NCI-H345 (cell line): Measurements from ENCODE around the gene WRNIP1.

Experiments
- DNase-seq: peaks from one replicate; lab custom pipeline; 2025; lab: John Stamatoyannopoulos, UW

Gene WRNIP1

DNA sequence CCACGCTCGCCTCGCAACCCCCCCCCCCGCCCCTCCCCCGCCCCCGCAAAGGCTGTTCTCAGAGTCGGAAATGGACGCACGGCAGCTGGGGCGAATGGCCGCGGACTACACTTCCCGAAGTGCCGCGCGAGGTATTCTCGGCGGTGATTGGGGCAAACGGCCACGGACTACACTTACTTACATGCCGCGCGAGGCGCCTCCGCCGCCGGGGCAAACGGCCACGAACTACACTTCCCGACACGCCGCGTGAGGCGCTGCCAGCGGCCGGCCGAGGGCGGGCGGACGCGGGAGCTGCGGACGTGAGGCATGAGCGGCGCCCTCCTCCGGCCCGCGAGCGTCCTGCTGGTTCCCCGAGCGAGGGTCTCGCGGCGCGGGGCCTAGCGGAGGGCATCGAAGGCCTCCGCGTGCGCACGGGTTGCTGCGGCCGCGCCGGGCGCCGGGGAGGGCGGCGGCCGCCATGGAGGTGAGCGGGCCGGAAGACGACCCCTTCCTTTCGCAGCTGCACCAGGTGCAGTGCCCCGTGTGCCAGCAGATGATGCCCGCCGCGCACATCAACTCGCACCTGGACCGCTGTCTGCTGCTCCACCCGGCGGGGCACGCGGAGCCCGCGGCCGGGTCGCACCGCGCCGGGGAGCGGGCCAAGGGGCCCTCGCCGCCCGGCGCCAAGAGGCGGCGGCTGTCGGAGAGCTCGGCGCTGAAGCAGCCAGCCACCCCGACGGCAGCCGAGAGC lies at the start of gene WRNIP1:
Gene WRNIP1, plus strand, starts transcription at position 228 of the 730 bp plus-strand sequence. Its CDS starts 230 bp downstream, at position 458.
- peak; percentile 84 for DNase-seq

DNA sequence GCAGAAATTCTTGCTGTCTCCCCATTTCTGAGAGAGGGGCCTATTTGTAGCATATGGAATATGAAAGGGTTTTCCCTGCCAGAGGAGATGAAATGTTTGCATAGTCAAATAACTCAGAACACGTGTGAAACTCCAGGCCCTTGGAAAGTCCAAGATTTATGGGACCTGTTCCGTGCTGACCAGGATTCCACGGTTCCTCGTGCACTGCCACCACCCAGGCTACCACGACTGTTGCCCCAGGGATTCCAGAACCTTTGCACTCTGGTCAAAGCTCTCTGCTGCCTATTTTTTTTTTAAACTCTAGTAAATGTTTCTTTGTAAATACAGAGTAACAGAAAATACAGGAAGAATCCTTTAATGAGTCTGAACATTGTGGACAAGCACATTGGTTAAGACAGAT lies 49.5 kb upstream of the WRNIP1 start:
- no peak for DNase-seq

DNA sequence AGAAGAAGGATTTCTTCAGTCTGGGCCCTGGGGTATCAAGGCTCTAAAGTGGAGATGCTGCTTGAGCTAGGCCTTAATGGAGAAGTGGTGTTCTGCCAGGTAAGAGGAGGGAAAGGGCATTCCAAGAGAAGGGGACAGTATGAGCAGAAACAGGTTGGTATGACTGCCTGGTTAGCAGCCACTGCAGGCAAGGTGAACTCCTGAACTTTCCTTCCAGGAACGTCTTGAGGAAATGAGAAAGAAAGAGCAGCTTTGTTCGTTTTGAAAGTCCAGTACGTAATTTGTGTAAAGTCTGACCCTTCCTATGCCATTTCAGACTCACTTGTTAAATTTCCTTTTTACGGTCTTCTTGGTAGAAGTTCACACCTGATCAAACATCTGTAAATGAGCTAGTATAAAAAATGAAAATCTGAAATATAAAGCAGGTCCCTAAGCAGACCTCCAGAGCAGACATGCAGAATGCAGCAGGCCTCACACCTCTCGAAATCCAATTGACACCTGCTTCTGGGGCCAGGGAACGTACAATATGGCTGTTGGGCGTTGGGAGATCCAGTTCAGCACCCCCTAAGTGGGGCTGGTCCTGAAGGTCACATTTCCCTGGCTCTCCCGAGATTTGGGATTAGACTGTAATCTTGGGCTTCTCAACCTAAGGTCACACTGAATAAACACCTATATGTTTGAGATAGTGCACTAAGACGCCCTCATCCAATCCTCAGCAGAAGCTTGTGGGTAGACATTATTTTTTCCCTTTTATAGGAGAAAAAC lies 48.1 kb upstream of the WRNIP1 start:
- no peak for DNase-seq

DNA sequence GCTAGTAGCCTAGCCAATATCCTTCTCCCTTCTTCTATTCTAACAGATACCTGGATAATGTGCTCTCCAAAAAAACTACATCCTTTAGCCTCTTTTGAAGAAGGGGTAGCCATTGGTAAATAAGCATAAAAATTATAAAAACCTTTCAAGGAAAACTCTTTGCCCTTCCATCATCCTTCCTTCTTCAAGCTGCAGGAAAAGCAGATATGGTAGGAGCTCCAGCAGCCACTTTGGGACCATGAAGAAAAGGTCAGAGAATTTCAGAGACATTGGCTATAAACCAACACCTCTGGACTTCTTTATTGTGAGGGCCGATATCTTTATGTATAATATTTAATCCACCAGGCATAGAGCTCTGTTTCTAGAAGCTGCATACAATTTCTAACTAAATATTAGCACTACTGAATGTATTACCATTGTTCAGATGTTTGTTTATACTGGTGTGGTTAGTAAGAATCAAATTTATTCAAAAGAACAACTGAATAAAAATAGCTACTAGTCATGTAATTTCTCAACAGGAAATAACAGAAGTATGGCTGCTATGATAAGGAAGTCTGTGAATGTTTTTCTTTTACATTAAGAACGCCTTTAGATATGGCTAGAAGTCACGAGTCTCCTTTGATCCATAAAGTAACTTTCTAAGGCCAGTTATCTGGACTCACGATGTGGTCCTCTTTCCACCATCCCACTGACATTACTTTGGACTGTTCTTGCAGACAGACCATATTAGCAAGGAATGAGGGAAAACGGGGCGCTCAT lies 46.7 kb upstream of the WRNIP1 start:
- no peak for DNase-seq

DNA sequence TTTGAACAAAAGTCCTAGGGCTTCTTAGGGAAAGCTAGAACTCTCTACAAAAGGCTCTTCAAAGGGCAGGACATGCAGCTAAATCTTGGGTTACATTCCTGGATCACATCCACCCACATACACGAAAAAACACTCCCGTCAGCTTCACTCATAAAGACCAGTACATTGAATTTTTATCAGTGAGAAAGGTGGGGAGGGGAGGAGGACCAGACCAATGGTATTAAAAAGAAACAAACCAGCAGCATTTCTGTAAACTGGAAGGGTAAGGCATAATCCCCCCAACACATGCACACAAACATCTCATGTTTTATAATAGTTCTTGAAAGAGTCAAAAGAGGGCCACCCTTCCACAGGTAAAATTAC lies 46.1 kb upstream of the WRNIP1 start:
- DNase-seq = no peak

DNA sequence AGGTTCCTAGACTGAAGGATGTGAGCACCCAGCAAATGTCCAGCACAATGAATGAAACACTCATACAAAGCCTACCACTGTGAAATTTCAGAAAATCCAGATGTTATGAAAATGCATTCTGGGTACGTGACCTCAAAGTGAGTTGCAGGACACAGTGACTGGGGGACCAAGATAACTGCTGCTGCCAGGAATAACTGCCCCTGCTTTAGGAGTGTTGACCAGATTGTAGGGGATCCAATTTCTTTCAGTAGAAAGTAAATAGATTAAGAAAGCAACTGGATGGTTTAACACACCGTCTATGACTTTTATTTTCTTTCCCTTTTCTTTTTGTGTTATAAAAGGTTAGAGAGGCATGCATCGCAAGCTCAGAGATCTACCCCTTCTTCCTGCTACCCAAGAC lies 44.0 kb upstream of the WRNIP1 start:
- DNase-seq = no peak

DNA sequence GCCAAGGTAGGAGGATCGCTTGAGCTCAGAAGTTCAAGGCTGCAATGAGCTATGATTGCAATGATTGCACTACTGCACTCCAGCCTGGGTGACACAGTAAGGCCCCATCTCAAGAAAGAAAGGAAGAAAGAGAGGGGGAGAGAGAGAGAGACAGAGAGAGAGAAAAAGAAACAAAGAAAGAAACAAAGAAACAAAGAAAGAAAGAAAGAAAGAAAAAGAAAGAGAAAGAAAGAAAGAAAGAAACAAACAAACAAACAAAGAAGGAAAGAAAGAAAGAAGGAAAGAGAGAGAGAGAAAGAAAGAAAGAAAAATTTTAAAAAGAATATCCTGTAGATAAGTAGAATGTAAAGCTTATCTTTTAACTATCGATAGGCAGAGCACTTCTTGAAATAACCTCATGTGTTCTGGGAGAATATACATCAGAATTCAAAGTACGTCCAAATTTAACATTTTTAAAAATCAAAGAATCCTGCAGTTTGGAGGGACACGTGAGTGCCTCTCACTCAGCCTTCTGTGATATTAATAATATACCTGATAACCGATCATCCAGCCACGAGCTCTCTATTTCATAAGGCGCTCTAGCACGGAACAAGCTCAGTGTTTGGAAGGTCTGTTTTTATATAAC lies 39.7 kb upstream of the WRNIP1 start:
- DNase-seq = no peak

DNA sequence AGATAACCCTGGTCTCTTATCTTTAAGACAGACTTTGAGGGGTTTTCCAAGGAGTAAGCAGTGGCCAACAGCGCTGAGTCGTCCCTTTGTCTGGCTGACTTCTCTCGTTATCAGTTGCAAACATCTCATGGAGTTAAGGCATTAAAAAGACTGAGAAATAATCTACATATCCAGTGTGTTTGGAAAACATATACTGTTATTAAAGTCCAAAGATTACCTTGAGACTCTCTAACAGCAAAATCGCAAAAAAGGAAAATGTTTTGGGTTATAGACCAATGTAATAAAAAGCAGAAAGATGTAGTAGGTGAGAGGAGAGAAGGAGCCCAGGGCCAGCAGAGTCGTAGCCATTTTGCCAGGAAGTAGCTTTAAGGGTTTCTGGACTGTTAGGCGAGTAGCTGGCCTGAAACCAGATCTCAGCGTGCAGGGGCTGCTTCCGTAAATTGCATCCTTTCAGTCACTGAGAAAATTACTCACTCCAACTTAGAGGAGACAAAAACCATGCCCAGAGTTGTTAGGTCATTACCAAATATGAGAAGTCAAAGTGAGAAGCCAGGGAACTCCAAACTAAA lies 39.1 kb upstream of the WRNIP1 start:
- DNase-seq = no peak

DNA sequence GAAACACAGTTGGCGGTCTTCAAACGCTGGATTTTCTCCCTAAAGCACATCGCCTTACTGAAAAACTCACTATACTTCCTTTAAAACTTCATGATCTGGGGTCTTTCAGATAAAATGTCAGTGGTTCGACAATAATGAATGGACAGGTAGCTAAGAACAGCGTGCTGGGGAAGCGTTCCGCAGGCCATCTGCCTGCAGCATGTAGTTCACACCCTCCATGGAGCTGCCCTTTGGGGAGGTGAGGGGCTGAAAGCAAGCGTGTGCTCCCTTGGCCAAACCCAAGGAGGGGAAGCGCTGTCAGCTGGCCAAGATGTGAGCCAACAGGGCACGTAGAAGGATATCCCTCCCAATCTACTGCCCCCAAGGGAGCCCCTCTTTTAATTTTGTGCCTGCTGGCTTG lies 35.3 kb upstream of the WRNIP1 start:
- DNase-seq = no peak

DNA sequence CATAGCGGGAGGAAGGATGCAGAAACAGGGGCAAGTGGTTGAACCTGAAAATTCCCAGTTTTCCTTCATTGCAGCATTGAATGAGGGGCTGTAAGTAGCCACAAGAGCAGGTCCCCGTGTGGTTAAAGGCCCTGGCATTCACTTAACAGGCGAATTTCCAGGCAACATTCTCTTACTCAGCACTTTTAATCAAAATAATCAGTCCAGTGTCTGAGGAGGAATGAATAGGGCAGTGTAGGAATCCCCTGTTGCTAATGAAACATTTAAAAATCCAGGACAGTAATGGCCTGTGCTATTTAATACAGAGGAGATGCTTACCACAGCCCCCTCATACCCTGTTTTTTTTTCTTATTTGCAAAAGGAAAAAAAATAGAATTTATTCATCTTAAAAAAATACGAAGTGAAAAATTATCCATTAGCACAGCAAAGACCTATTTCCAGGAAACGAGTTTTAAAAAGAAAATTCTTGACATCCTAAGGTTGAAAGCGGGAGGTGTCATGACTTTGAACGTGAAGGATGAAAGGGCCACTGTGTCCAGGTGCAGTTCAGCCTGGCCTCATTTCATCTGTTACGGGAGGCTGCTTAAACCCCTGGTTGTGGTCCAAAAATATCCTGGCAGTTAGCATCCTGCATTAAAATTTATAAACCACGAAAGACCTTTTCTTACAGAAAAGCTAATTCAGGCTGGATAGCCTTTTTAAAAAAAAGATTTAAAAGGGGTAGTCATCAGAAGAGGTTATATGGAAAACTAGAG lies 34.7 kb upstream of the WRNIP1 start:
- no peak for DNase-seq

DNA sequence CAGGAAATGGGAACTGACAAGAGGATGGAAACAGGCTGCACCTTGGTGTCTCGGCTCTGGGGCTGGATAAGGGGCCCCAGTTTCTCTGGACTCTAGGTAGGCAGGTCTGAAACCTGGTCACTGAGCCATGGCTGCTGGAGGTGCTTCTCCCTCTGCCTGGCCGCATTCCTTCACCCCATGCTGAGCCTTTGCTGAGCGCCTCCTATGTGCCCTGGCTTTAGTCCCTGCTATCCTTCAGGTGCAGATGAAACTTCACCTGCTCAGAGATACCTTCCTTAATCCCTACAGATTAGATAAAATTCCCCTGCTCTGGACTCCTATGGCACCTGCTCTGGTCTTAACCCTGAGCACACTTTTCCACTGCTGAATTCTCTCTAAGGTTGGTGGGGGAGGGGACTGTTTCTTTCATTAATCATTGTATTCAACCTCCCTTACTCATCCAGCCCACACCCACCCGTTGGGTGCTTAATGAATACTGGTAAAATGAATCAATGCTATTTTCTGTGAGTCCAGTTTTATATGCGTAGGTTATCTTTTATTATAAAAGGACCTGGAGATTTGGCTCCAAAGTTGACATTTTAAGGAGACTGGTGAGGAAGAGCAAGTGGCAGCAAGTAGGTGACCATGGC lies 33.8 kb upstream of the WRNIP1 start:
- no peak for DNase-seq

DNA sequence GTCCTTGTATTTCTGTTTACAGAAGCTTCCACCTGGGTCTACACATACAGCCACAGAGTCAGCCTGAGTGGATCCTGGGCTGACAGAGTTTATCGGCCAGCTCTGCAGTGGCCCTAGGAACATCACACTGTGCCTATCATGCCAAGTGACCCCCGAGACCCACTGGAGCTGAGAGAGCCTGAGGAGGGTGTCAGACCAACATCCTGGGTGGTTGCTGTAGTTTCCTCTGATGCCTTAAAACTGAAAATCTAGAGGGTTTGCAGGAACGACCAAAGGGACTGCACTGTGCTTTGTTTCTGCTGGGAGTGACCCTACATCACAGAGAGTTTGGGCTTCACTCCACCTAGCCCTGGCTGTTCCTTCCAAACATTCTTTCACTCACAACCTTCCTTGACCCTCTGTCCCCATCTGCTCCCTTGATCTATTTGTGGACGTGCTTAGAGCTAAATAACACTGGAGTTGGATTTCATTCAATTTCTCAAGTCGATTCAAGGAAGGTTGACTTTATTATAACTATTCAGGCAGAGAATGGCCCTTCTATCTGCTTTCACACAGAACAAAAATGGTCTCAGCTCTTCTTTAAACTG lies 32.6 kb upstream of the WRNIP1 start:
- DNase-seq = no peak

DNA sequence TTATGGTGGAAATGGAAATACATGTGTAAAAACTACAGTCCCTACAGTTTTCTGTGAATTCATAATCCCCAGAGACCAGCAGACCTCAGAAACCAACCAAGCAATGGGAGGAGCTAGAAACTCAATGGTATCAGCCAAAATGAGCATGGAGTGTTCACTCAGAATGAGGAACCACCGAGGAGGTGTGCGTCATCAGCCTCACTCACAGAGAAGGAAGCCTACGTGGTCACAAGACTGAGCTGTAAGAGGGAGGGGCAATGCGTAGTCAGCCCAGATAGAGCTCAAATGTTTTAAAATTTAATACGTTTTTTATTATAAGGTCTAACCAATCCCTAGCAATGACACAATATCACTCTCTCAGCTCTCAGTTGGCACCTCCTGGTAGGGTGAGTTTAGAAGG lies 31.9 kb upstream of the WRNIP1 start:
- DNase-seq = no peak

DNA sequence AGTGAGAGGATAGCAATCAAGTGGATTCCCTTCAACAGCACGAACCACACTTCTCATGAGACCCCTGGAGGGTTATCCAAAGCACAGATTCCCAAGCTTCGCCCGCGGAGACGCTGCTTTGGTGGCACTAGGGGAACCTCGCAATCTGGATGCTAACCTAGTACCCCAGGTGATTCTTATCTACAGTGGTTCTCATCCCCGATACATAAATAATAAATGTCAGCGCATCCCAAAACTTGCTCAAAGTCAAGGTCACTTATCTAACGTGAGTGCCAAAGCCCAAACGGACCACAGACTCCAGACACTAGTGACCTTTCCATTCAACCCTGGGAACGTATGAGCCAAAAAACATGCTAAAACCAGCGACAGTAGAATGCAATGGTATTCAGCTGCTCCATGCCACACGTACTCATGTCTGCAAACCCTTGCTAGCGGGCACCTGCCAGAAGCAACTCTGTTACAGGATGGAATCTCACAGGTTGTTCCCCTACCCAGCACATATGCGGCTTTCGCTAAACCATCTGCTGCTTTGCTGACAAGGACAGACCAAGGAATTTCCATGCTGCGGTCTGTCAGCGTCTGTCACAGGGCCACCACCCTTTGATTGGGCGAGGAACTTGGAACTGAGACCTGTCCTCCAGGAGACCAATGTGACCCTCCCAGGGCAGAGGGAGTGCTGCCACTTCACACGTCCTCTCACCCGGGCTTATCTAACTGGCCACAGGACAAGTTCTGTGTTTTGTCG lies 31.3 kb upstream of the WRNIP1 start:
- DNase-seq = no peak

DNA sequence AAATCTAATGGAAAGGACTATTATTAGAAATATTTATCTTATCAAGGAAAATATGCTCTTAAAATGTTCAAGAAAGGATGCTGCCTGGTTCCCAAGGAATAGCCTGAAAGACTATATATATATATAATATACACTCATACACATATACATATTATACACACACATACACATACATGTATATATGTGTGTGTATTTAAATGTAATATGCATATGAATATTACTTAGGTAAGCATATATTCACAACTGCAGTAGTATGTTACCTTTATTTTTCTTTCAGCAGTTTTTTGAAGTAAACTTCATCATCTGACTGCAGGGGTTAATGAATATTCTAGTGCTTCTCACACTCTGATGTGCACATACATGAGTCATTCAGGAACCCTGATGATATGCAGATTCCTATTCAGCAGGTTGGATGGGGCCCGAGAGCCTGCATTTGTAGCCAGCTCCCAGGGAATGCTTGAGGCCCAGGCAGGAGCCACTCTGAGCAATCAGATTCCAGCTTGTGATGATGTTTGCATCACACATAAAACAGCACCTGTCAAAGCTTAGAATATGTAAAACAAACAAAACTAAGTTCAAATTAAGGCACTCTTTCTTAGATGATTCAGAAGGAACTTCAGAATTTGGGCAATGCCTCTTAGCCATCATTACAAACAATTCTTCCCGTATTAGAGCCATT lies 30.6 kb upstream of the WRNIP1 start:
- no peak for DNase-seq

DNA sequence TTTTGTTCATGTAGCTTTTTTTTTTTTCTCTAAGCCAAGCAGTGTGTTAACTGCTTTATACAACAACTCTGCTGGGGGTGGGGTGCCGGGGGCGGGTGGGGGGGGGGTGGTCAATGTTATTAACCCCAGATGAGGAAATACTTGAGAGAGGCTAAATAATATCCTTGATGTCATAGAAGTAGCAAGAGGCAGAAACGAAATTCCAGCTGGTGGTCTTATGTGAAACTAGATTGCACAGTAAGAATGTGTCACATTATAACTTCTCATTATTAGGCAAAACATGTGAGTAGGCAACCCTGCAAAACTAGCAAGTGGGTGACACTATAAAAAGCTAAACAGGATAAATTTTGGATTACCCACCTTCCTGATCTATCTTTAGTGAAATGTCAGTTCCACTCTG lies 27.3 kb upstream of the WRNIP1 start:
- DNase-seq = no peak

DNA sequence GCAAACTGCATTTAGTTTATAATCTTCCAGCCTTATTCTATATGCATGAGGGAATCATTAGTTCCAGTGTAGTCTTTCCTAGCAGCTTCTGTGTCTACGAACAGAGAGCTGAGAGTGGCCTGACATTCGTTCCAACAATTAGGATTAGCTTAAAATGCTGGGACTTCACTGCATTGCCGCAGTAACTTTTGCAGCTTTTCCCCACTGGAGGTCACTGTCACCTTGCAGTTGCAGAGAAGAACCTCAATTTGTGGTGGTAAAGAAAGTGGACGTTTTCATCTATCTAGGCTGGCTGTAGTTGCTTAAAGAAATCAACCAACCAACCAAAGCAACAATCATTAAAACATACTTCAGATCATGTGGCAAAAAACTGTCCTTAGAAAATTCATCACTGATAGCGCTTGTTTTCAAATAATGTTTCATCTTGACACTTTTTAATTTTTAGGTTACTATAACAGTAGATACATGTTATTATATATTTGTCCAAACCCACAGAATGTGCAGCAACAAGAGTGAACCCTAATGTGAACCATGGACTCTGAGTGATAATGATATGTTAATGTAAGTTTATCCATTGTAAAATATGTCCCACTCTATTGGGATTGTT lies 26.7 kb upstream of the WRNIP1 start:
- peak; percentile 8 for DNase-seq

DNA sequence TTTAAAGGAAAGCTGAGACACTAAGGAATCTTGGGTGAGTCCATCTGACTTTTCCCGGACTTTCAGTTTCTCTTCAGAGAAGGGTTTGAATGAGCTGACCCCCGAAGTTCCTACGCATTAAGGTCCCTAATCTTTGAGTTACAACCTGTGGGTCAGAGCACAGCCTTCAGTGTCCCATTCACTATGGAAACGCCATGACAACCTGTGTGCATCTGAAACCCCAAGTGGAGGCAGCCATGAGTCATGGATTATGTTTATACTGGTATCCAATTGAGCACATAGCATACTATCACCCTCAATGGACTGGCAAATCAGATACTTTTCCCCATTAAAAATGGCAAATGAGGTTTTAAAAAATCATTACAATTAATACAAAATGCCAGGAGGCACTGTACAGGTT lies 25.9 kb upstream of the WRNIP1 start:
- DNase-seq = no peak

DNA sequence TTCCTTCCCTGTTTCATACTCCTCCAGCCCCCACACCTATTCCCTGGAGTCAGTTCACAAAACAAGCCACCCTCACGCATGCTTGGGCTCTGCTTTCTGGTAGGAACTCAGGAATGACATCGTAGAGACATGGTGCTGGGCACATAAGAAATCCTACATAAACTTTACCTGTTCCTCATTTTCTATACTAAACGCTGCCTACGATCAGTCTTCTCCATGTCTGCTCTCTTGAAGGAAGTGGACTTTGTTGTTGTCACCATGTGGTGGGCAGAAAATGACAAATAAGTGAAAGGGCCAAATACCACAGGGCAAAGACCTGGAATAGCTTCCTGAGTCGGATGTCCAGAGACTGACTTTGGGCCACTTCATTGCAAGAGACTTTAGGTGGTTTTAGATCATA lies 24.6 kb upstream of the WRNIP1 start:
- no peak for DNase-seq
